ENCODE results near the gene TRAIP. TPM values are rescaled to one million over a fixed set of nuclear protein-coding genes. Genes with fewer than 3 reads are reported as not detected.
A peak's percentile ranks its signal among the peaks of the same experiment; 100 is the strongest.

Gene TRAIP
- total RNA-seq, 2 experiments from 2014 or later, result 23.2 to 25.1 TPM

- POLR2A ChIA-PET, result interaction anchor here (1.2 kb wide), 1 partner anchor 9 kb away, joined by 4 read pairs; the partner anchor contains the start of gene CDHR4
Observed at GRCh38 chr3:49790626-49791411, 65.5 kb downstream of the TRAIP start.

DNA sequence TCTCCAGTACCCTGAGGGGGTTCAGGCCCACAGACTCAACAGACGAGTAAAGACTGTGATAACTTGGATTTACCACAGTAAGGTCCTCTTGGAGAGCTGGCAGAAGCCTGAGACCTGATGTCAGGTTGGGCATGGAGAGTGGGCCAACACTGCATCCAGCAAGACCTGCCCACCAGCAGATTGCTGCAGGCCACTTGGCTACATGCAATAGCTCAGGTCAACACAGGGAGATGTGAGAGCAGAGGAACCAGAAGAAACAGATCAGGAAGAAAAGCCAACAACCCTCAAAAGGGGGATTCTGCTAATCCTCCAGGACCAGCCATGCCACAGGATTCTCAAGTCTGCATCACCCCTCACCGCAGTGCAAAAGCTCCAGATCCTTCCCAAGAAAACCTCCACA, 68.3 kb downstream of the TRAIP start:
- Mint-ChIP-seq H3K36me3 (ENCODE audit: low read depth) (peaks cover 10% of the 10 kb centered on the region), H3K4me3 (no peak overlapping the region), H3K4me1 (ENCODE audit: low read depth) (peaks cover 30% of the 10 kb centered on the region), H3K27me3 (peaks cover 1% of the 10 kb centered on the region), H3K9me3 (no peaks in the 10 kb centered on the region), H3K27ac (no peak overlapping the region)
- CTCF ChIA-PET, result interaction anchor here (0.8 to 3.3 kb wide), 5 partner anchors 12 to 69 kb away, joined by 3 to 30 read pairs (median 5); partner anchors contain the start of genes AMIGO3, CDHR4 and INKA1
- ATAC-seq, result no peak
- TF ChIP-seq, protein P1, sequence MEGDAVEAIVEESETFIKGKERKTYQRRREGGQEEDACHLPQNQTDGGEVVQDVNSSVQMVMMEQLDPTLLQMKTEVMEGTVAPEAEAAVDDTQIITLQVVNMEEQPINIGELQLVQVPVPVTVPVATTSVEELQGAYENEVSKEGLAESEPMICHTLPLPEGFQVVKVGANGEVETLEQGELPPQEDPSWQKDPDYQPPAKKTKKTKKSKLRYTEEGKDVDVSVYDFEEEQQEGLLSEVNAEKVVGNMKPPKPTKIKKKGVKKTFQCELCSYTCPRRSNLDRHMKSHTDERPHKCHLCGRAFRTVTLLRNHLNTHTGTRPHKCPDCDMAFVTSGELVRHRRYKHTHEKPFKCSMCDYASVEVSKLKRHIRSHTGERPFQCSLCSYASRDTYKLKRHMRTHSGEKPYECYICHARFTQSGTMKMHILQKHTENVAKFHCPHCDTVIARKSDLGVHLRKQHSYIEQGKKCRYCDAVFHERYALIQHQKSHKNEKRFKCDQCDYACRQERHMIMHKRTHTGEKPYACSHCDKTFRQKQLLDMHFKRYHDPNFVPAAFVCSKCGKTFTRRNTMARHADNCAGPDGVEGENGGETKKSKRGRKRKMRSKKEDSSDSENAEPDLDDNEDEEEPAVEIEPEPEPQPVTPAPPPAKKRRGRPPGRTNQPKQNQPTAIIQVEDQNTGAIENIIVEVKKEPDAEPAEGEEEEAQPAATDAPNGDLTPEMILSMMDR (IDR thresholded peaks at IDR 0.05), result no peak
- POLR2A ChIA-PET, result interaction anchor here (1.6 kb wide), 2 partner anchors 15 to 19 kb away, joined by 4 to 6 read pairs; partner anchors contain the start of gene INKA1
- intact Hi-C loops (cut with micrococcal nuclease), result no loop called here
- no peak for DNase-seq

More at GRCh38 chr3:49790626-49791411, 65.5 kb downstream of the TRAIP start:
- intact Hi-C loops (cut with micrococcal nuclease), result no loop called here
- no peaks in the 10 kb centered on the region for H3K36me3 Mint-ChIP-seq (ENCODE audit: low read depth)
- TF ChIP-seq, protein P1 (IDR thresholded peaks at IDR 0.05), result no peak
- ATAC-seq, result no peak
- DNase-seq, result no peak
- H3K27me3 Mint-ChIP-seq, result peaks cover 1% of the 10 kb centered on the region
- H3K4me1 Mint-ChIP-seq (ENCODE audit: low read depth), result peaks cover 15% of the 10 kb centered on the region
- no peak overlapping the region for H3K4me3 Mint-ChIP-seq
- no peak overlapping the region for H3K27ac Mint-ChIP-seq
- CTCF ChIA-PET, result interaction anchor here (0.7 to 3.6 kb wide), 3 partner anchors 12 to 251 kb away, joined by 3 to 14 read pairs (median 4); partner anchors contain the start of gene INKA1
- H3K9me3 Mint-ChIP-seq, result no peaks in the 10 kb centered on the region

DNA sequence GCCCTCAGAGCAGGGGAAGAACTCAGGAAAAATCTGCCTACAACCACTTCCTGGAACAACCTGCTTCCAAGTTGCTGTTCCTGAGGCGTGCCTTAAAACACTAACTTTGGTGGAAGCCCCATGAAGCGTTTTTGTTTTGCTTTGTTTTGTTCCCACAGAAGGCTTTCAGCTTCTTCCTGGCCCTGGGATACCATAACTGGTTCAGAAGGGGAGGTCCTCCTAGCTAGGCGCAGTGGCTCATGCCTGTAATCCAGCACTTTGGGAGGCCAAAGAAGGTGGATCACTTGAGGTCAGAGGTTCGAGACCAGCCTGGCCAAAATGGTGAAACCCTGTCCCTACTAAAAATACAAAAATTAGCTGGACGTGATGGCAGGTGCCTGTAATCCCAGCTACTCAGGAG, 68.8 kb downstream of the TRAIP start:
- POLR2A ChIA-PET, result interaction anchor here (1.6 kb wide), 2 partner anchors 16 to 19 kb away, joined by 4 to 6 read pairs; partner anchors contain the start of gene INKA1
- Mint-ChIP-seq H3K27ac (peak overlapping the region; percentile 96), H3K4me3 (peak overlapping the region; percentile 89)

GRCh38 chr3:49787182-49787464, 69.2 kb downstream of the TRAIP start:
- no peak for ATAC-seq
- POLR2A ChIA-PET, result interaction anchor here (1.6 kb wide), 3 partner anchors 14 to 19 kb away, joined by 4 to 8 read pairs (median 6); partner anchors contain the start of gene INKA1

More for the DNA sequence above, 68.8 kb downstream of the TRAIP start:
- H3K9me3 Mint-ChIP-seq, result no peaks in the 10 kb centered on the region
- ATAC-seq, result no peak
- CTCF ChIA-PET, result interaction anchor here (0.8 to 3.3 kb wide), 5 partner anchors 12 to 68 kb away, joined by 3 to 30 read pairs (median 5); partner anchors contain the start of genes AMIGO3, CDHR4 and INKA1
- H3K27me3 Mint-ChIP-seq, result peaks cover 1% of the 10 kb centered on the region
- no peak for DNase-seq
- TF ChIP-seq, protein P1 (IDR thresholded peaks at IDR 0.05), result no peak
- intact Hi-C loops (cut with micrococcal nuclease), result no loop called here
- peaks cover 30% of the 10 kb centered on the region for H3K4me1 Mint-ChIP-seq (ENCODE audit: low read depth)
- H3K36me3 Mint-ChIP-seq (ENCODE audit: low read depth), result peaks cover 10% of the 10 kb centered on the region

More at GRCh38 chr3:49787182-49787464, 69.2 kb downstream of the TRAIP start:
- intact Hi-C loops (cut with micrococcal nuclease), result no loop called here
- CTCF ChIA-PET, result interaction anchor here (1.7 to 3.3 kb wide), 3 partner anchors 16 to 68 kb away, joined by 5 to 30 read pairs (median 15); partner anchors contain the start of genes AMIGO3 and INKA1
- Mint-ChIP-seq H3K27ac (peak overlapping the region; percentile 96), H3K9me3 (no peaks in the 10 kb centered on the region), H3K4me3 (peak overlapping the region; percentile 89), H3K4me1 (ENCODE audit: low read depth) (peaks cover 32% of the 10 kb centered on the region), H3K36me3 (ENCODE audit: low read depth) (peaks cover 13% of the 10 kb centered on the region), H3K27me3 (peaks cover 1% of the 10 kb centered on the region)
- DNase-seq, result no peak
- TF ChIP-seq, protein P1 (IDR thresholded peaks at IDR 0.05), result no peak
